IMR-90 (cell line): ENCODE results near the gene DACT2. TPM values are rescaled to one million over a fixed set of nuclear protein-coding genes. Genes with fewer than 3 reads are reported as not detected.

Experiments used
- ATAC-seq: fragments of 200-7000 bp; cut with Tn5 transposase; 2 replicates; pipeline ENCODE4 v1.9.1; 2020; ENCODE audit warnings: low read depth, mild to moderate bottlenecking, moderate library complexity
- BruUV-seq: library from RNA; stranded (reverse); fragments of 400-500 nt; replicated peaks from 2 replicates; lab custom pipeline; 2021; lab: Mats Ljungman, UMichigan
- CTCF ChIA-PET: fragments of 300-600 bp; formaldehyde crosslinking; extraction: SDS; loops from one replicate; lab custom pipeline; 2021; ENCODE audit warnings: antibody characterized with exemption; lab: Yijun Ruan, JAX
- POLR2A ChIA-PET: fragments of 300-600 bp; sonication (Branson Sonifier 250); formaldehyde crosslinking; loops from one replicate; lab custom pipeline; 2022; ENCODE audit warnings: antibody characterized with exemption; ENCODE audit not compliant: unreplicated experiment; lab: Charles Lee
- DNase-seq: peaks from one replicate; pipeline ENCODE4 v3.0.0; 2013
- H2AFZ ChIP-seq: replicated peaks from 2 replicates; pipeline ENCODE3; 2013; ENCODE audit warnings: low read length, mild to moderate bottlenecking; ENCODE audit not compliant: poor library complexity
- H2AK5ac ChIP-seq: 2 replicates; pipeline ENCODE4 v1.6.1; 2013; ENCODE audit warnings: low read depth, low read length, inconsistent platforms
- H2AK9ac ChIP-seq: replicated peaks from 2 replicates; pipeline ENCODE3; 2013; ENCODE audit warnings: mild to moderate bottlenecking, low read depth, low read length, moderate library complexity; ENCODE audit not compliant: poor library complexity
- H2BK120ac ChIP-seq: 2 replicates; pipeline ENCODE4 v1.6.1; 2013; ENCODE audit warnings: low read depth, low read length, inconsistent platforms
- H2BK15ac ChIP-seq: 3 replicates; pipeline ENCODE4 v1.6.1; 2013; ENCODE audit warnings: low read depth, low read length, inconsistent platforms
- H2BK20ac ChIP-seq: 2 replicates; pipeline ENCODE4 v1.6.1; 2013; ENCODE audit warnings: low read depth, mild to moderate bottlenecking, inconsistent platforms, low read length, moderate library complexity
- H2BK5ac ChIP-seq: 2 replicates; pipeline ENCODE4 v1.6.1; 2013; ENCODE audit warnings: mild to moderate bottlenecking, low read depth, low read length, inconsistent platforms; ENCODE audit not compliant: poor library complexity, severe bottlenecking
- H3K14ac ChIP-seq: replicated peaks from 2 replicates; pipeline ENCODE4 v1.6.1; 2013; ENCODE audit warnings: low read depth, low read length, inconsistent platforms
- H3K18ac ChIP-seq: 2 replicates; pipeline ENCODE4 v1.6.1; 2013; ENCODE audit warnings: low read depth, low read length, control low read depth
- H3K23ac ChIP-seq: 2 replicates; pipeline ENCODE4 v1.6.1; 2013; ENCODE audit warnings: low read depth, low read length, inconsistent platforms
- H3K27ac ChIP-seq: 2 replicates; pipeline ENCODE4 v1.5.1; 2013; ENCODE audit warnings: mild to moderate bottlenecking, control low read depth, low read length; ENCODE audit not compliant: insufficient read depth
- H3K27me3 ChIP-seq: 2 replicates; pipeline ENCODE4 v1.6.1; 2013; ENCODE audit warnings: low read length; ENCODE audit not compliant: control insufficient read depth, insufficient read depth
- H3K36me3 ChIP-seq: 2 replicates; pipeline ENCODE4 v1.6.1; 2013; ENCODE audit warnings: low read length, mixed read lengths; ENCODE audit not compliant: control insufficient read depth, insufficient read depth
- H3K4ac ChIP-seq: 2 replicates; pipeline ENCODE4 v1.6.1; 2013; ENCODE audit warnings: low read depth, low read length, inconsistent platforms
- H3K4me1 ChIP-seq: 2 replicates; pipeline ENCODE4 v1.6.1; 2013; ENCODE audit warnings: low read length, mixed read lengths; ENCODE audit not compliant: control insufficient read depth, insufficient read depth
- H3K4me2 ChIP-seq: 2 replicates; pipeline ENCODE4 v1.6.1; 2013; ENCODE audit warnings: low read depth, mild to moderate bottlenecking, control low read depth, low read length, moderate library complexity
- H3K4me3 ChIP-seq: 2 replicates; pipeline ENCODE4 v1.5.1; 2013; ENCODE audit warnings: low read depth, mild to moderate bottlenecking, control low read depth, low read length, moderate library complexity; ENCODE audit not compliant: insufficient read depth
- H3K56ac ChIP-seq: 2 replicates; pipeline ENCODE4 v1.6.1; 2013; ENCODE audit warnings: low read length, inconsistent platforms; ENCODE audit not compliant: insufficient read depth; ENCODE audit errors: extremely low read depth
- H3K79me1 ChIP-seq, 2 experiments: 2 replicates each; pipeline ENCODE4 v1.6.1; 2013; ENCODE audit warnings: low read length in 2 of 2, inconsistent platforms in 1 of 2, low read depth in 1 of 2
- H3K9ac ChIP-seq: 2 replicates; pipeline ENCODE4 v1.6.1; 2013; ENCODE audit warnings: low read depth, low read length, control low read depth
- H3K9me1 ChIP-seq: 2 replicates; pipeline ENCODE4 v1.6.1; 2013; ENCODE audit warnings: low read length, inconsistent platforms; ENCODE audit not compliant: insufficient read depth
- H3K9me3 ChIP-seq: 2 replicates; pipeline ENCODE4 v1.6.1; 2013; ENCODE audit warnings: low read length; ENCODE audit not compliant: control insufficient read depth, insufficient read depth
- H4K20me1 ChIP-seq: 2 replicates; pipeline ENCODE4 v1.6.1; 2013; ENCODE audit warnings: low read length, inconsistent platforms; ENCODE audit not compliant: insufficient read depth
- H4K5ac ChIP-seq: 2 replicates; pipeline ENCODE4 v1.6.1; 2013; ENCODE audit warnings: mild to moderate bottlenecking, low read depth, low read length, control low read depth
- H4K8ac ChIP-seq, 2 experiments: 2 replicates each; pipeline ENCODE4 v1.6.1; 2013; ENCODE audit warnings: low read depth in 2 of 2, low read length in 2 of 2, control low read depth in 1 of 2, inconsistent platforms in 1 of 2
- H4K91ac ChIP-seq: 2 replicates; pipeline ENCODE4 v1.6.1; 2013; ENCODE audit warnings: low read depth, low read length, inconsistent platforms; ENCODE audit not compliant: insufficient read depth
- BHLHE40 ChIP-seq: fragments of 150-350 bp; IDR thresholded peaks from 2 replicates; pipeline ENCODE4 v1.6.1; 2016; ENCODE audit warnings: mild to moderate bottlenecking, low read depth, low read length
- CEBPB ChIP-seq: IDR thresholded peaks from 2 replicates; pipeline ENCODE4 v1.6.1; 2012; ENCODE audit warnings: low read depth, low read length, improper control_type of control experiment
- CHD1 ChIP-seq: IDR thresholded peaks from 2 replicates; pipeline ENCODE4 v1.6.1; 2012; ENCODE audit warnings: low read depth, low read length, improper control_type of control experiment
- CTCF ChIP-seq: conservative IDR thresholded peaks from 2 replicates; pipeline ENCODE4 v1.5.1; 2012; ENCODE audit warnings: mild to moderate bottlenecking, low read depth, low read length, improper control_type of control experiment
- ELK1 ChIP-seq: fragments of 150-350 bp; IDR thresholded peaks from 2 replicates; pipeline ENCODE4 v1.6.1; 2016; ENCODE audit warnings: low read depth, mild to moderate bottlenecking, low read length, moderate library complexity, borderline replicate concordance
- FOS ChIP-seq: fragments of 150-350 bp; IDR thresholded peaks from 2 replicates; pipeline ENCODE4 v1.6.1; 2016; ENCODE audit warnings: low read depth, low read length
- MAZ ChIP-seq: IDR thresholded peaks from 2 replicates; pipeline ENCODE4 v1.6.1; 2012; ENCODE audit warnings: low read depth, mild to moderate bottlenecking, low read length, improper control_type of control experiment, moderate library complexity, borderline replicate concordance
- MXI1 ChIP-seq: IDR thresholded peaks from 2 replicates; pipeline ENCODE4 v1.6.1; 2012; ENCODE audit warnings: low read depth, mild to moderate bottlenecking, low read length, moderate library complexity, borderline replicate concordance
- NFE2L2 ChIP-seq: fragments of 150-350 bp; IDR thresholded peaks from 2 replicates; pipeline ENCODE4 v1.6.1; 2016; ENCODE audit warnings: low read depth, mild to moderate bottlenecking, low read length
- RAD21 ChIP-seq: IDR thresholded peaks from 2 replicates; pipeline ENCODE4 v1.6.1; 2012; ENCODE audit warnings: low read length, improper control_type of control experiment
- RCOR1 ChIP-seq: IDR thresholded peaks from 2 replicates; pipeline ENCODE4 v1.6.1; 2012; ENCODE audit warnings: mild to moderate bottlenecking, low read length, improper control_type of control experiment; ENCODE audit not compliant: insufficient replicate concordance
- RFX5 ChIP-seq: IDR thresholded peaks from 2 replicates; pipeline ENCODE4 v1.8.0; 2012; ENCODE audit warnings: low read depth, mild to moderate bottlenecking, low read length, moderate library complexity
- SMC3 ChIP-seq: fragments of 150-350 bp; IDR thresholded peaks from 2 replicates; pipeline ENCODE4 v1.6.1; 2016; ENCODE audit warnings: low read depth, mild to moderate bottlenecking, antibody characterized with exemption, low read length, moderate library complexity
- USF2 ChIP-seq: fragments of 150-350 bp; IDR thresholded peaks from 2 replicates; pipeline ENCODE4 v1.6.1; 2017; ENCODE audit warnings: mild to moderate bottlenecking, antibody characterized with exemption, low read length, low read depth
- WGBS, 2 experiments: methylation state at CpG; one replicate each; pipeline versions ENCODE4 v1.1.5 to v1.1.7; 2013; ENCODE audit warnings: missing lambda C conversion rate in 2 of 2; ENCODE audit not compliant: insufficient read length in 1 of 2; ENCODE audit errors: extremely low coverage in 2 of 2; 5-methylcytosine and 5-hydroxymethylcytosine counted together
- dilution Hi-C: fragments of 300-500 bp; cut with HindIII; formaldehyde crosslinking; loops from one replicate; pipeline ENCODE4 v1.14.3; 2018; ENCODE audit warnings: low sequenced_read_pairs; ENCODE audit not compliant: unreplicated experiment
- in situ Hi-C: fragments of 300-500 bp; cut with MboI; formaldehyde crosslinking; loops from 3 replicates; pipeline ENCODE4 v1.14.3; 2019; ENCODE audit warnings: low sequenced_read_pairs, inconsistent platforms, mixed read lengths
- intact Hi-C: fragments of 100-400 bp; cut with micrococcal nuclease; formaldehyde crosslinking; loops from 2 replicates; pipeline ENCODE4 v1.10.0; 2022
- polyA plus RNA-seq, 3 experiments: library from polyadenylated mRNA; depleted of rRNA; stranded (reverse); fragments of >200 nt; gene quantifications; 2 replicates each; pipeline ENCODE4 v1.2.3, GENCODE V29; 2012; ENCODE audit warnings: low replicate concordance in 1 of 3
- total RNA-seq: library from RNA; depleted of rRNA; stranded (reverse); fragments of >200 nt; gene quantifications from 2 replicates; pipeline ENCODE4 v1.2.3, GENCODE V29; 2012

The DACT2 gene
- total and polyA plus RNA-seq, 2 of the 4 experiments (the other 2 are of a cell fraction): not detected

GRCh38 chr6:168353041-168353440, 33.5 kb upstream of the DACT2 start:
- Histone ChIP-seq H3K9me3 (peaks cover 29% of the 10 kb centered on the region), H3K9ac (no peak overlapping the region), H4K91ac (no peak overlapping the region), H3K4me3 (no peak overlapping the region), H4K8ac (no peak overlapping the region), H3K23ac (no peak overlapping the region), H3K56ac (no peak overlapping the region), H2BK120ac (no peak overlapping the region), H3K27me3 (no peaks in the 10 kb centered on the region), H3K4me1 (no peaks in the 10 kb centered on the region), H4K20me1 (no peaks in the 10 kb centered on the region), H2BK5ac (no peak overlapping the region), H3K18ac (no peak overlapping the region), H2BK20ac (no peak overlapping the region), H3K27ac (no peak overlapping the region), H2AK5ac (no peak overlapping the region), H3K9me1 (no peaks in the 10 kb centered on the region), H2AFZ (no peak overlapping the region), H3K4me2 (no peak overlapping the region), H3K4ac (no peak overlapping the region), H3K36me3 (no peaks in the 10 kb centered on the region), H2AK9ac (no peak overlapping the region), H4K5ac (no peak overlapping the region), H3K14ac (no peak overlapping the region), H3K79me1 (no peaks in the 10 kb centered on the region), H2BK15ac (no peak overlapping the region)
- 80% methylated on average over 7 of the region's 9 CpGs; no CpG with 5 or more reads in 1 of the 2 experiments for WGBS, 2 experiments
- intact Hi-C loops (no loop called here), dilution Hi-C loops (no loop called here), in situ Hi-C loops (no loop called here)
- DNase-seq (no peak), ATAC-seq (no peak)
- ChIA-PET POLR2A (no interaction called here), CTCF (no interaction called here)
- TF ChIP-seq RCOR1 (no peak), CEBPB (no peak), MXI1 (no peak), NFE2L2 (no peak), RAD21 (no peak), USF2 (no peak), FOS (no peak), ELK1 (no peak), CTCF (no peak), SMC3 (no peak), CHD1 (no peak), MAZ (no peak), BHLHE40 (no peak), RFX5 (no peak)
- BruUV-seq: no TSS peak
